H9 (cell line): ENCODE measurements around the gene LRRTM1. TPM values are rescaled to one million over a fixed set of nuclear protein-coding genes. Genes with fewer than 3 reads are reported as not detected.

Source experiments
- DNase-seq: peaks from one replicate; pipeline ENCODE4 v3.0.0-alpha.2; 2017
- H2AFZ ChIP-seq: one replicate; pipeline ENCODE4 v1.6.1; 2013; ENCODE audit warnings: mild to moderate bottlenecking, low read length, control low read depth, moderate library complexity
- H2AK5ac ChIP-seq: 2 replicates; pipeline ENCODE4 v1.6.1; 2013; ENCODE audit warnings: low read length, control low read depth, mixed read lengths; ENCODE audit not compliant: insufficient read length
- H2BK120ac ChIP-seq: one replicate; pipeline ENCODE4 v1.6.1; 2013; ENCODE audit warnings: low read depth, mild to moderate bottlenecking, low read length, control low read depth, inconsistent platforms; ENCODE audit not compliant: poor library complexity, severe bottlenecking
- H2BK12ac ChIP-seq: 2 replicates; pipeline ENCODE4 v1.6.1; 2013; ENCODE audit warnings: low read length, control low read depth, mixed read lengths, low read depth; ENCODE audit not compliant: insufficient read length
- H2BK15ac ChIP-seq: 2 replicates; pipeline ENCODE4 v1.6.1; 2013; ENCODE audit warnings: low read depth, low read length, control low read depth
- H2BK20ac ChIP-seq: one replicate; pipeline ENCODE4 v1.6.1; 2013; ENCODE audit warnings: low read depth, mild to moderate bottlenecking, low read length, control low read depth, inconsistent platforms; ENCODE audit not compliant: poor library complexity, severe bottlenecking
- H2BK5ac ChIP-seq: 2 replicates; pipeline ENCODE4 v1.6.1; 2013; ENCODE audit warnings: low read length, control low read depth, mixed read lengths; ENCODE audit not compliant: insufficient read length
- H3K14ac ChIP-seq: 2 replicates; pipeline ENCODE4 v1.6.1; 2013; ENCODE audit warnings: low read length, control low read depth; ENCODE audit not compliant: insufficient read depth
- H3K18ac ChIP-seq: 2 replicates; pipeline ENCODE4 v1.6.1; 2013; ENCODE audit warnings: low read depth, mild to moderate bottlenecking, mixed read lengths, low read length, control low read depth; ENCODE audit not compliant: insufficient read length
- H3K23ac ChIP-seq: 2 replicates; pipeline ENCODE4 v1.6.1; 2013; ENCODE audit warnings: low read length, control low read depth, mixed read lengths, low read depth; ENCODE audit not compliant: insufficient read length
- H3K23me2 ChIP-seq: 2 replicates; pipeline ENCODE4 v1.6.1; 2013; ENCODE audit warnings: low read depth, mild to moderate bottlenecking, mixed read lengths, low read length, control low read depth; ENCODE audit not compliant: insufficient read length, poor library complexity, severe bottlenecking
- H3K27ac ChIP-seq: 2 replicates; pipeline ENCODE4 v1.5.1; 2013; ENCODE audit warnings: low read length, control low read depth, mixed read lengths, low read depth; ENCODE audit not compliant: insufficient read length
- H3K27me3 ChIP-seq: 2 replicates; pipeline ENCODE4 v1.6.1; 2013; ENCODE audit warnings: low read length, control low read depth, inconsistent platforms; ENCODE audit not compliant: insufficient read depth
- H3K4ac ChIP-seq: 2 replicates; pipeline ENCODE4 v1.6.1; 2013; ENCODE audit warnings: low read depth, mild to moderate bottlenecking, control low read depth, inconsistent platforms, low read length, moderate library complexity
- H3K4me1 ChIP-seq: 2 replicates; pipeline ENCODE4 v1.6.1; 2013; ENCODE audit warnings: low read length, control low read depth, inconsistent platforms; ENCODE audit not compliant: insufficient read depth
- H3K4me2 ChIP-seq: 2 replicates; pipeline ENCODE4 v1.6.1; 2013; ENCODE audit warnings: low read length, control low read depth, mixed read lengths; ENCODE audit not compliant: insufficient read length, insufficient read depth
- H3K56ac ChIP-seq: 2 replicates; pipeline ENCODE4 v1.6.1; 2013; ENCODE audit warnings: low read depth, mild to moderate bottlenecking, mixed read lengths, low read length, control low read depth; ENCODE audit not compliant: insufficient read length
- H3K79me1 ChIP-seq: 2 replicates; pipeline ENCODE4 v1.6.1; 2013; ENCODE audit warnings: low read depth, mild to moderate bottlenecking, moderate library complexity, low read length, control low read depth, inconsistent platforms; ENCODE audit not compliant: insufficient read depth, poor library complexity, severe bottlenecking
- H3K79me2 ChIP-seq: 2 replicates; pipeline ENCODE4 v1.6.1; 2013; ENCODE audit warnings: low read length, control low read depth, inconsistent platforms; ENCODE audit not compliant: insufficient read depth
- H3K9ac ChIP-seq: 2 replicates; pipeline ENCODE4 v1.6.1; 2013; ENCODE audit warnings: low read length, control low read depth, mixed read lengths; ENCODE audit not compliant: insufficient read length; ENCODE audit errors: extremely low read depth
- H3K9me3 ChIP-seq: one replicate; pipeline ENCODE4 v1.6.1; 2013; ENCODE audit warnings: low read depth, low read length, inconsistent platforms; ENCODE audit not compliant: control insufficient read depth
- H3T11ph ChIP-seq: one replicate; pipeline ENCODE4 v1.6.1; 2013; ENCODE audit warnings: mild to moderate bottlenecking, low read length, control low read depth, inconsistent platforms
- H4K20me1 ChIP-seq: one replicate; pipeline ENCODE4 v1.6.1; 2013; ENCODE audit not compliant: control insufficient read depth, insufficient read length, insufficient read depth
- H4K5ac ChIP-seq: 2 replicates; pipeline ENCODE4 v1.6.1; 2013; ENCODE audit warnings: low read depth, mild to moderate bottlenecking, mixed read lengths, low read length, control low read depth; ENCODE audit not compliant: insufficient read length
- H4K8ac ChIP-seq: replicated peaks from 2 replicates; pipeline ENCODE4 v1.6.1; 2013; ENCODE audit warnings: low read length, control low read depth, mixed read lengths, low read depth; ENCODE audit not compliant: insufficient read length
- H4K91ac ChIP-seq: 2 replicates; pipeline ENCODE4 v1.6.1; 2013; ENCODE audit warnings: low read depth, mild to moderate bottlenecking, moderate library complexity, mixed read lengths, low read length, control low read depth; ENCODE audit not compliant: insufficient read length
- H3K27ac Mint-ChIP-seq, 3 experiments: 2 replicates in 2 of 3; 3 replicates in 1 of 3; pipeline ENCODE4 v1.8.0; 2020 to 2021; ENCODE audit warnings: mixed read lengths in 3 of 3, mild to moderate bottlenecking in 1 of 3, moderate library complexity in 1 of 3
- H3K27me3 Mint-ChIP-seq: 2 replicates; pipeline ENCODE4 v1.8.0; 2021; ENCODE audit warnings: low read depth, mild to moderate bottlenecking, moderate library complexity, mixed read lengths
- H3K36me3 Mint-ChIP-seq, 3 experiments: 2 replicates in 2 of 3; 3 replicates in 1 of 3; pipeline ENCODE4 v1.8.0; 2020 to 2021; ENCODE audit warnings: low read depth in 3 of 3, mixed read lengths in 3 of 3; ENCODE audit not compliant: insufficient read depth in 1 of 3
- H3K4me1 Mint-ChIP-seq, 2 experiments: 2 replicates each; pipeline ENCODE4 v1.8.0; 2020; ENCODE audit warnings: mixed read lengths in 2 of 2
- H3K4me3 Mint-ChIP-seq, 2 experiments: 2 replicates in 1 of 2; 3 replicates in 1 of 2; pipeline ENCODE4 v1.8.0; 2020 to 2021; ENCODE audit warnings: mild to moderate bottlenecking in 2 of 2, mixed read lengths in 2 of 2, moderate library complexity in 1 of 2
- H3K9me3 Mint-ChIP-seq, 2 experiments: 2 replicates in 1 of 2; 3 replicates in 1 of 2; pipeline ENCODE4 v1.8.0; 2020; ENCODE audit warnings: mild to moderate bottlenecking in 2 of 2, mixed read lengths in 2 of 2, moderate library complexity in 1 of 2
- CTCF ChIP-seq: fragments of 200-600 bp; sonication (generic); conservative IDR thresholded peaks from 3 replicates; pipeline ENCODE4 v1.8.0; 2021; ENCODE audit warnings: antibody characterized with exemption, mild to moderate bottlenecking
- WGBS: extraction: QIAGEN DNeasy Blood & Tissue Kit; methylation state at CpG from one replicate; pipeline ENCODE4 v1.1.7; 2013; ENCODE audit warnings: missing lambda C conversion rate, low lambda C conversion rate, mixed read lengths; ENCODE audit not compliant: insufficient read length; ENCODE audit errors: extremely low coverage; 5-methylcytosine and 5-hydroxymethylcytosine counted together
- total RNA-seq: library from RNA; stranded (reverse); gene quantifications from 2 replicates; pipeline ENCODE4 v1.2.1, GENCODE V29; 2021

The LRRTM1 gene
- total RNA-seq, 1 experiment from 2014 or later: 1.2 TPM

DNA sequence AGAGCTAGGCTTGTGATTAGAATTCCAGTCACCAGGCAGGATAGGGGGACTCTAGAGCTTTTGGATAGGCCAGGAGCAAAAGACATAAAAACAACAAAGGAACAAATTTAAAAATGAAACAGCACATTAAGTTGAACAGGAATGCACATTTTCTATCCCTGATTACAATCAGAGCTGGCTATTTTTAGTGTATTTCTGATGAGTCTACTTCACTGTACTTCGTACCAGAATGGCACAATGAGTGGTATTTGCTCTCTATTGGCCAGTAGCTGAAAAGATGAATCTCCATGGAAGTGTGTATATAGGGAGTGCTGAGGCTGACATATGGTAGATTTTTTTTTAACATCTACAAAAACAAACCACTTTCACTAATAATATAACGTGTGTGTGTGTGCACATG, 34.2 kb upstream of the LRRTM1 start:
- Histone ChIP-seq H2BK120ac (no peak overlapping the region), H3K23me2 (no peaks in the 10 kb centered on the region), H3K79me2 (no peaks in the 10 kb centered on the region), H3K27ac (no peak overlapping the region), H3K4me2 (no peak overlapping the region), H3K23ac (no peak overlapping the region), H3K79me1 (no peaks in the 10 kb centered on the region), H2BK12ac (no peak overlapping the region), H2BK20ac (no peak overlapping the region), H4K20me1 (no peaks in the 10 kb centered on the region), H3K27me3 (no peaks in the 10 kb centered on the region), H3K4ac (no peak overlapping the region), H4K5ac (no peak overlapping the region), H3K9me3 (no peaks in the 10 kb centered on the region), H3K14ac (no peak overlapping the region), H3T11ph (no peak overlapping the region), H3K56ac (no peak overlapping the region), H3K4me1 (no peaks in the 10 kb centered on the region; the same call in 1 of the 2 replicates), H4K8ac (no peak overlapping the region), H3K18ac (no peak overlapping the region), H4K91ac (no peak overlapping the region), H2BK15ac (no peak overlapping the region), H2AFZ (no peak overlapping the region), H2AK5ac (no peak overlapping the region), H3K9ac (no peak overlapping the region), H2BK5ac (no peak overlapping the region)
- no peaks in the 10 kb centered on the region; a peak in 1 of 7 replicates for H3K36me3 Mint-ChIP-seq
- no peak for DNase-seq
- H3K4me1 Mint-ChIP-seq: no peaks in the 10 kb centered on the region
- H3K9me3 Mint-ChIP-seq: no peaks in the 10 kb centered on the region
- no peak overlapping the region for H3K27ac Mint-ChIP-seq
- WGBS: no CpG with 5 or more reads among the region's 2 CpGs
- no peak overlapping the region for H3K4me3 Mint-ChIP-seq
- no peaks in the 10 kb centered on the region for H3K27me3 Mint-ChIP-seq
- no peak for TF ChIP-seq CTCF
